Fibroblast of peridontal ligament (primary cell): Measurements from ENCODE around the gene NOTCH4.

ENCODE experiments used
- DNase-seq: peaks from one replicate; pipeline ENCODE4 v3.0.0-alpha.2; 2010; ENCODE audit errors: extremely low read depth

NOTCH4 gene

DNA sequence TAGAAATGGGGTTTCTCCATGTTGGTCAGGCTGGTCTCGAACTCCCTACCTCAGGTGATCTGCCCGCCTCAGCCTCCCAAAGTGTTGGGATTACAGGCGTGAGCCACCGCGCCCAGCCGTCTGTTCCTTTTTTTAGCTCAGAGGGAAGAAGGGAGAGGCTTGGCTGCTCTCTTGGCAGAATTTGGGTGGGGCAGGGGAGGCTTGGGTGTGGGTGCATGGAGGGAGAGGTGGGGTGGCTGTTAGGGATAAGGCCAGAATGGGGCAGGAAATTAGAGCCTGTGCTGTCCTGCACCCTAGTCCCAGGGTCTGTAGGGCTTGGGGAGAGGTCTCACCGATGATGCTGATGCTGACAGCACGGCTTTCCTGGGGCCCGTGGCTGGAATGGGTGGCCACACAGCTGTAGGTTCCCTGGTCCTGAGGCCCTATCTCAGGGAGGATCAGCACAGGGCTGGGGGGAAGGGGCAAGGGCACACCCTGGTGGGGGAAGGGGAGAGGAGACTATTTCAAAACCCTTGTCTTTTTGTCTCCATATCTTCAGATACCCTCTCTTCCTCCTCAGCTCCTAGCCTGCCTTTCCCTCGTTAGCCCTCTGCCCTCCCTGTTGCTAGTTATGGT is 41.8 kb downstream of the NOTCH4 start:
- no peak for DNase-seq

DNA sequence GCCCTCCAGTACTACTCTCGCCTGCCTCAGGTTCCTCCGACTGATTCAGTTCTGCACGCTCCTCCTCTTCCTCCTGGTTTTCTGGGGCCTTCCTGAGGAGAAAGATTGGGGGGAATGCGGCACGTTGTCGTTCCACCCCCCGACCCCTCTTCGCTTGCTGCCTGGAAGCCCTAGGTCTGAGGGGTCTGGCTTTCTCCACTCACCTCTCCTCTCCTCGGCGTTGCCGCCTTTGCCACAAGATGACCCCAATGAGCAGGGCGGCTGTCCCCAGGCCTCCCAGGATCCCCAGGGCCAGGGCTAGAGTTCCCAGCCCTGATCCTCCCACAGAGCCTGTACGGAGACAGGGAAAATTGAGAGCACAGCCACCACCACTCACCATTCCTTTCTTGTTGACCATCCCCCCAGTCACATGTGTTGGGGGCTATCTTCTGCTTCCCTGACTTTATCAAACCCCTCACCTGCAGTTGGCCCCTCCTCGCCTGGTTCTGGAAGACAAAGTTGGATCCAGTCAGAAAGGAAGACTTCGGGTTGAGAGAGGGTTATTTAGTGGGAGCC is 42.6 kb downstream of the NOTCH4 start:
- no peak for DNase-seq

DNA sequence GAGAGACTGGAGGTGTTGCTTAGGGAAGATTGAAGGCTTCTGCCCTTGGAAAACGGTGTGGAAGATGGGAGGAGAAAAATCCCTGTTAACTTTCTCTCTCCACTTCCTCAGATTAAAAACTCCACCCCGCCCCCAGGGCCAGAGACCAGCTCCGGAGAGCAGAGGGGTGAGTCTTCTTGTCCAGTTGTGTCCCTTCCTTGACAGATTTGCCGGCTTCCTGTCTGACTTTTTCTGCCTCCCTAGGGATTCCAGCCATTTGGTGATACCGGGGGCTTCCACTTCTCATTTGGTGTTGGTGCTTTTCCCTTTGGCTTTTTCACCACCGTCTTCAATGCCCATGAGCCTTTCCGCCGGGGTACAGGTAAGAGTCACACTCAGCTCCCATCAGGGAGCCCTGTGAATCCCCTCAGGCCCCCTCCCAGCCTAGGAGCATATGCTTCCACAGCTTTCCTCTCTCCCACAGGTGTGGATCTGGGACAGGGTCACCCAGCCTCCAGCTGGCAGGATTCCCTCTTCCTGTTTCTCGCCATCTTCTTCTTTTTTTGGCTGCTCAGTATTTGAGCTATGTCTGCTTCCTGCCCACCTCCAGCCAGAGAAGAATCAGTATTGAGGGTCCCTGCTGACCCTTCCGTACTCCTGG is 44.0 kb downstream of the NOTCH4 start:
- DNase-seq, result no peak

DNA sequence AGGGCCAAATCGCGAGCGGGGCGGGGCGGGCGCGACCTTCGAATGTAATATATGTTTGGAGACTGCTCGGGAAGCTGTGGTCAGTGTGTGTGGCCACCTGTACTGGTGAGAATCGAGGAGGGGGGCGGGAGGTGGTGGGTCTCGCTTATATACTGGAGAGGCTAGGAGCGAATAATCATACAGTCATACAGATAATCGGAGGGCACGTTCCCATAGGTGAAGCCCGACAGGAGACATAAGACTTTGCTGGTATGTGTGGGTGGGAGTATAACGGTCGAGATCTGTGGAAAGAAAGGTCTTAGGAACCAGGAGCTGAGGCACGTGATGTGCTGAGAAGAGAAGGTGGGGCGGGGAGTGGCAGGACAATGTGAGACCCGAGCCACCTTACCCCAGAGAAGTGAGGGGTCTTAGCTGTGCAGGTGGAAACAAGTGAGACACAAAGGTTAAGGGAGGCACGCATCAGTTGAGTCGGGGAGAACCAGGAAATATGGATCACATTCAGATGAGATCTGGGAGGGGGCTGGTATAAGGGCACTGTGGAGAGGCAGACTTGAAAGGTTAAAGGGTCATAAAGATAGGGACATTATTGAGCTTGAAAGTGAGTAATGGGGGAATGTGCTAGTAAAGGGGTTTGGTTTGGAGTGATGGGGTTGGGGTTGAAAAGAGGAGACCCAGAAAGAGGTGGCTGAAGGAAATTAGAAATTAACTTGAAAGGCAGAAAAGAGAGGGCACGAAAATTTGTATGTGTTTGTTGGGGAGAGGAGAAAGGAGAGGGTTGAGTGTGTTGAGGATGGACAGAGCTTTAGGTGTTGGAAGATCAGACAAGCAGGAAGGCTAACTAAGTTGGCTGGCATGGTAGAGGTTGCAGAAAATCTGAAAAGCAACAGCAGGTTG is 45.1 kb downstream of the NOTCH4 start:
- DNase-seq, result no peak

DNA sequence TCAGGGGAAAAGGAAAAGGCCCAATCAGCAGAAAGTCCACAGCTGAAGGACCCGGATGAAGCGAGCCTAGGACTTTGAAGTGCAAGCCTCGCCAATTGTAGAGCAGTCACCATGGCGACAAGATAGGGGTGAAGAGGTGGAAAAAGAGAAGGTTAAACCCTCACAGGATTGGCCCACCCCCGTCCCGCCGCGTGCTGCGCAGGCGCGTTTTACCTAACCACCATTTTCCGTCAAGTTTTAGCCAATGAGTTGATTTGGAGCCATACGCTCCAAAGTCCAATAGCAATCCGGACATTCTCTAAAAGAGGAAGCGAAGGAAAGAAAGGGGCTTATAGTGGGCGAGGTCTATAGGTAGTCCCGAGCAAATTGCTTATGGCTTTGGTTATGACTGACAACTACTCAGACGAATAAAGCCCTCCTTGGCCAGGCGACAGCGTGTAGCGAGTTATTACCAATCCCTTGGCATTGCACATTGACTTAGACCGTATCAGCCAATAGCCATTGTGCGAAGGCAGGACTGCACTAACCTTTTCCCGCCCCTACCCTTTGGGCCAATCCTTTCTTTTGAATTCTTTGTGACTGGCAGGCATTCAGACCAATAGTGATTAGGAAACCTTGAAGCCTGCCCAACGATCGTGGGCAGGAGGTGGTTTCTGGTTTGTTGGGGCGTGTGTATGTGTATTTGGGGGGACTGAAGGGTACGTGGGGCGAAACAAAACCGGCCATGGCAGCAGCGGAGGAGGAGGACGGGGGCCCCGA is 45.9 kb downstream of the NOTCH4 start, which contains the start of gene RNF5:
Gene RNF5, plus strand, starts transcription at position 618 of the 759 bp plus-strand sequence. Its CDS starts 107 bp downstream, at position 725.
- peak; percentile 100 for DNase-seq

DNA sequence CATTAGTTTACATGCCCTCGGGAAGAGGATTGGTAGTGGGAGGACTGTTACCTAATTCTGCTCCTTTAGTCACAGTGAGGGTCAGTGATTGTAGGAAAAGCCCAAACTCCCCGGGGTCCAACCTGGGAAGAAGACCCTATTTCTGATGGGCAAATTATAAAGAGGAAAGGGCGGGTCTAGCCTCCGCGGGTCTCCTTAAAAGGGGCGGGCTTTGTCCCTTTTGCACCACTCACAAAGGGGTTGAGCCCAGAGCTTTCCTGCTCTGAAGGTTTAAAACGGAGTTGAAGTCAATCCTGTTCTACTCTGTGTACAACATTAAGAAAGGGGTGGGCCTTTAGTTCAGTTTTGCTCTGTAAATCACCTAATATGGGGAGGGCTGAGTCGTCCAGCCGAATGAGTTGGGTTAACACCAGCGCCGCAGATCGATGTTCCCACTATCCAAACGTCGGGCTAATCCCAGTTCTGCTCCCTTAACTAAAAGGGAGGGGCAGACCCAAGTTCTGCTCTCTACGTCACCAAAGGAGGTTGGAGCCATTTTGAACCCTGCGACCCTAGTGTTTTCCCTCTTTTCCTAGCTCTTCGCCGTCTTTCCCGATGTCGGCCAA is 46.6 kb downstream of the NOTCH4 start:
- DNase-seq, result no peak

DNA sequence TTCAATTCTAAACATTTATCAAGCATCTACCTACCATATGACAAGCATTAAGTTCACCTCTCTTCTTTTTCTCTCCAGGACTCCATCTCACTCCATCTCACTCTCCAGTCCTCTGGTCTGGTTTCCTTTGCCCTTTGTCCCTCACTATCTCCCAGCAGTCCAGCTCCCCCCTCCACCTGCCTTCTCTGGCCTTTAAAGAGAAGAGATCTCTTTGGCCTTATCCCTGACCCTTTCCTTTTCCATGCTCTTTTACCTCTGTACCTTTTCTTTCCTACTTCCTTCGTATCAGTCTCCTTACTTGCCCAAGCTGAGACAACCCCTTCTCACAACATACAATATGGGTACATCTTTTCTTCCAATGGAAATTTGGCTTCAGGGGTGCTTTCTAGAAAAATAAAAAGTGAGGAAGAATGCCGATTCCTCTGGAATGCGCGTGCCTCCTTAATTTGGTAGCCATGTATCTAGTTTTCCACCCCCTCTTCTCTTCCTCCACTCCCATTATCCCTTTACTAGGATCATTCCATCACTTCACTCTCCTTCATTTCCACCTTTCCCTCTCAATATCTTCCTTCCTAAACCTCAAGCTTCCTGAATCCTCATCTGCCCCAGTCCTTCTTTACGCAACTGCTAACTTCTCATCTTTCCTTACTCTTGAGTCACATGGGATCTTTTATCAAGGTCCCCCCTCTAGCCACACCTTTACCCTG is 47.2 kb downstream of the NOTCH4 start:
- DNase-seq, result peak; percentile 61

DNA sequence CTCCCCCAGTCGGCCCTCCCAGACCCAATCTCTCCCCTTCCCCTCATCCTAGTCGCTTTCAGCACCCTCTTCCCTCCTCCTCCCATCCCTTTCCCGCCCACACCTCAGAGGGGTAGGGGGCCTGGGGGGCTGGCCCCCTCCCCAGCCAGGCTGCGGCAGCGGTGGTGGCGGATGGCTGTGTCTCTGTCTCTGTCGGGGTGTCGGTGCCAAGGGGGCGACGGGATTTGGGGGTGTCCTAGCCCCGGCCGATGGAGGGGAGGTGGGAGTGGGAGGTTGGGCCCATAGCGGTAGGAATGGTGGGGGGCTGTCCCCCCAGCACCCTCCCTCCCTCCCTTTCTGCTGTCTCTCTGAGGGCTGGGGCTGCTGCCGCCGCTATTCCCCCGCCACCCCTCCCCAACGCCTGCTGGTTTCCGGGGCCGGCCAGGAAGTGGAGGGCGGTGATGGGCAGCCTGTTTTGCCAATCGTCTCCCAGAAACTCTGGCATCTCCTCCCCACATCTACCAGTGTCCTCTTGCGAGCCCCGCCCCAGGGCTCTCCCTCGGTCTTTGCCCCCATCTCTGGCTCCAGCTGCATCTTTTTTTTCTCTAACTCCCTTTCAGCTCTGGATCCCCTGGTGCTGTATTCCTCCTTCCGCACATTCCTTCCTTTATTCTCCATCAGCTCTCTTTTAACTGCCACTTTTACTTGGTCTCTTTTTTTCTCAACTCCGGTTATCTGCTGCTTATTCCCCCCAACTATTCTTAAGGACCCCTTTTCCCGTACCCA is 48.0 kb downstream of the NOTCH4 start, which contains the start of gene AGPAT1:
Gene AGPAT1, minus strand, starts transcription at position 374 of the 765 bp plus-strand sequence. CDS start 4,588 bp downstream, outside the sequence.
- peak; percentile 97 for DNase-seq

DNA sequence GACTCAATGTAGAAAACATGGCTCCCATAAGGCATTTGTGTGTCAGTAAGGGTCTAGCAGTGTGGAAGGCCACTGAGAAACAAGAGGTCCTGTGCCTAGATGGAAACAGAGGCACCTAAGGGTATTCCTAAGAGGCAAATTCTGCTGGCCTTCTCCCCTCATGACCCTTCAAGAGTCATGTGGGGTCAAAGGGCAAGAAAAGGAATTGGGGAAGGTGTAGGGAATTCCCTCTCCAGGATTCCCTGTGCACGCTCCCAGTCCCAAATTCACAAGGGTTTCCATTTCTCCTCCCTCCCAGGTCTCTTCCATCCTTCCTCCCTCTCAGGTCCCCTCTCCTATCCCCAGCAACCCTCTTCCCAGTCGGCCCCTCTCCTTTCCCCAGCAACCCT is 48.6 kb downstream of the NOTCH4 start:
- DNase-seq, result no peak

DNA sequence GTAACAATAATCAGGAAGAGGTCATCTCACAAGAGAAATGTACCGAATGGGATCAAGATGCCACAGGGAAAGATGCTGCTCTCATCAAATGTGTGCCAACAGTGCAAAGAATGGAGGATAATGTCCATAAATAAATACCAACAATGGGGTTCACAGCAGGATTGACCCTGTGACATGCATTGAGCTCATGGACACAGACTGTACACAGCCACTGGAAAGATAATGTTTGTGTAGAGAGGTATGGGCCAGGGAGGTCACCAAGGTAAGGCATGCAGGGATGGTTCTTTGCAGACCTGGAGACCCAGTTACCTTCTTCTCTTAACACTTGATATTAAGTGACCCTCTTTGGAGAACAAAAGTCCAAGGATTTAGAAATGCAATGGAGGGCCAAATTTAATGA is 49.5 kb downstream of the NOTCH4 start:
- DNase-seq, result no peak

DNA sequence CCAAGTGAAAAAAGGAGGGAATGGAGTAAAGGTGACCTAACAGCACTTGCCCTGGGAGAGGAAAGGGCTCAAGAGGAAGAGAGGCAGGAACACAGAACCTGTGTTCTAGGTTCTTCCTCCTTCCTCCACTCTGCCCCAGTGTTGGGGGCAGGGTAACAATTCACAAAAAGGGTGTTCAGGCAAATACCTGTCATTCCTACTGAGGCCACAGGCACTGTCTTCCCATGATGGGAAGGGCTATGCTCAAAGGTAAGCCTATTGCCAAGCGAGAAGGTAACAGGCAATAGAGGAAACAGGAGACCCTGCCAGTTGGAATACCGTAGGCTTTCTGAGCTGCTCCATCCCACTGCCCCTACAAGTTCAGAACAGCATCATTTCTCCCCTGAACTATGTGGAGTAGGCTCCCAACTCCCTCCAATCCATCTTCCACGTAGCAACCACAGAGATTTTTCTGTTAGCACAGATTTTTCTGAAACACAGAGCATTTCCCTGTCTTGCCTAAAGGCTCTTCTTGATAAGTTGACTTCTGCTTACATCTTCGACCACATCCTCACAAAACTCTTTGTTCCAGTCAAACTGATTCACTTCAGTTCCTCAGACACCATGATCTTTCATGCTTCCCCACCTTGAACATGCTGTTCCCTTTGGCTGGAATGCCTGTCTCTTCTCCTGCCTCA is 50.7 kb downstream of the NOTCH4 start:
- no peak for DNase-seq

DNA sequence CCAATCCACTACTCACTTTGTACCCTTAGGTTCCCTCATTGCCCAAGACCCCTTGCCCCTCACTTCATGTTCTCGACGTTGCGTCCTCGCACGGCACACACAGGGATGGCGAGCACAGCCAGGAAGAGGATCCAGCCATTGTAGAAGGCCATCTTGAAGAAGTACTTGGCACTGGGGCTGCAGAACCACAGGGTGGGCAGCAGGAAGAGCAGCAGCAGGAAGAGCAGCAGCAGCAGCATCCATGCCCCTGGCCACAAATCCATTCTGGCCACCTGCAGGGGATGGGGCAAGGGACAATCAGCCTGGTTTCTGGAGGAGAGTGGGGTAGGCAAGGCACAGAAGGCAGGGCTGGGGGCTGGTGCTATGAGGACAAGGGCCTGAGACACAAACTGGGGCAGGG is 52.6 kb downstream of the NOTCH4 start:
- no peak for DNase-seq

DNA sequence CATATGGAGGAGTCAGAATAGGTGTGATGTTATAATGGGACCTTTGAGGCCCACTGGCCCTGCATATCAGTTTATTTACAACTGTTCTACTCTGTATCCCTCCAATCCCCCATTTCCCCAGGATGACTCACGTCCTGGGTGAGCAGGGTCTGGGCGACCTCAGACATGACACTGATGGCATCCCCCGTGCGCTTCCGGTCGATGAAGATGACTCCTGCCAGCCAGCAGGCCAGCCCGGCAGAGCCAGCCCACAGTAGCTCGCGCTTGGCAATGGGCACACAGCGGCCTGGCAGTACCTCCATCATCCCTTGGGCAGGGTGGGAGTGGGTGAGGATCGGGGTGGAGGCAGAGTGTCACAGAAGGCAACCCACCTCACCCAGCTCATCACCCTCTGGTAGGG is 53.6 kb downstream of the NOTCH4 start:
- no peak for DNase-seq

DNA sequence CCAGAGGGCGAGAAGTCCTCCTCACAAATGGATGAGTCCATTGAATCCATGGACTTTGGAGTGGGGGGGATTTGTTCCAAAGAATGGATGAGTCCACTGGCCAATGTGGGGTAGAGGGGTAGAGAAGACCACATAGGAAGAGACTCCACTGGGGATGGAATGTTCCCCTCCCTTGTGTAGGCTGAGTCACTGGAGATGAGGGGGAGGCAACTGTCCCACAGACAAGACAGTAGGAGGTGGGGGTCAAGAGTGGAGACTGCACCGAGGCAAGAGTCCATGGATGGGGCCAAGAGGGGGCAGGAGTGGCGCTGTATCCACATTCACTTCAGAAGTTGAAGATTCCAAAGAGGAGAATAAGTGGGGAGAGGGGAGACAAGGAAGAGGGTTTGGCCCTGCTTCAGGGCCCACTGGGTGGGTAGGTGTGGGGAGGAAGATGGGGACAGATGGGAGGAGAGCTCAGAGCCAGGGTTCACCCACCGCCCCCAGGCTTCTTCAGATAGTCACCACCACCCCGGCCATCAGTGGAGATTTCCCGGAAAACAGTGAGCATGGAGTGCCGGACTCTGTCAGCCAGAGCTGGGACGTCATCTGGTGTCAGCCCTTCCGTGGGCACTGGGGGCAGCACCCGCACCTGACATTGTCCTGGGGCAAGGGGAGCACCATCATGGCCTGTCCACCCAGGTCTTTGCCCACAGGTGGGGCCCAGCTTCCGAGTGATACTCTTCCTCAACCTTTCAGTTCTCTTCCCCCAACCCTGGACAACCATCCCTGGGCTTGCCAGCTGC is 54.9 kb downstream of the NOTCH4 start:
- DNase-seq, result no peak

DNA sequence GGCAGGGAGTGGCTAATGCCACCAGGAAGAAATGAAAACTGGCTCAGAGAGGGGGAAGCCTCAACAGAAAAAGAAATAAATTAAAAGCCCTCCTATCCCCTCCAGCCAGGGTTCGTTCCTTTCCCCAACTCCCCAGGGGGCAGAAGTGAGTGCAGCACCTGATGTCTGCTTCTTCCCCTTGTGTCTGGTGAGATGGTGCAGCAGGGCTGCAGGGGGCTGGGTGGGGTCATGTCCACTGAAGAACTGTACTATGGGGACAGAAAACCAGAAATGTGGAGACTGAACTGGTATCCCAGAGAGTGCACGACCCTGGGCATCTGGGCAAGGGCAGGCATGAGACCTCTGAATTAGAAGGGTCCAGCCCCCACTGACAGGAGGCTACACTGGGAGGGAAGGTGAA is 55.5 kb downstream of the NOTCH4 start:
- DNase-seq, result no peak

DNA sequence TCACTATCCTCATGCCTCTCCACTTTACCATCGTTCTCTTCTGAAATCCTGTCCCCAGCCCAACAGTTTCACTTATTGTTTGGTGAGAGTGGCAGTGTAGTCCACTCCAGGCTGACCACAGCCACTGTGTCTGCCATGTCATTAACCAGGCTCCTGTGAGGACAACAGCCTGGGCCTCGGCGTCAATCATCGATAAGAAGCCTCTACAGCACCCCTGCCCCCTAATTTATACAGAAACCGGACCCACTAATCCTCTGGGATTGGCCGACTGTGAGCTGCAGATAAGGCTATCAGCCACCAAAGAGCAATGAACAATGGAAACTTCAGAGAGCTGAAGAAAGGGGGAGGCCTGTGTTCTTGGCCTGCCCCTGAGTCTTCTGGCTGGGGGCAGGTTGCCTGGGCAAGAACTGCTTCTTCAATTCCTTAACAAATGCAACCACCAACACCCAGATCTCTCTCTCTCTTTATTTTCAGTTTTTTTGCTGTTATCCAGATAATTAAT is 56.1 kb downstream of the NOTCH4 start:
- no peak for DNase-seq

DNA sequence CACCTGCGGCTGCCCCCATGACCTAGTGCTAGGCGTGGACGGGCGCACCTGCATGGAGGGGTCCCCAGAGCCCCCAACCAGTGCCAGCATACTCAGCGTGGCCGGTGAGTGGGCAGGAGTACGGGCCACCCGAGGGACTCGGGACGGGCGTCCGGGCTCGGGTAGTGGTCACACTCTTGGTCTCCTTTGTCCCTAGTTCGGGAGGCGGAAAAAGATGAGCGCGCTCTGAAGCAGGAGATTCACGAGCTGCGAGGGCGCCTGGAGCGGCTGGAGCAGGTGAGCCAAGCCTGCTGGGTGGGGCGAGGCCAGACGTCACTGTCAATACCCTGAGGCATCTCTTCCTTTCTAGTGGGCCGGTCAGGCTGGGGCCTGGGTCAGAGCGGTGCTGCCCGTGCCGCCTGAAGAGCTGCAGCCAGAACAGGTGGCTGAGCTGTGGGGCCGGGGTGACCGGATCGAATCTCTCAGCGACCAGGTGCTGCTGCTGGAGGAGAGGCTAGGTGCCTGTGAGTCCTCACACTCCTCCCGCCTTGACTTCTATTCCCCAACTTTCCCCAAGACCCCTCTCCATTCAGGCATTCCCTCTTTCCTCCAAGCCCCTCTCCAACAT is 56.6 kb downstream of the NOTCH4 start:
- no peak for DNase-seq
